Measurements from ENCODE around the gene UNC50.

- no peak for TF ChIP-seq CTCF (IDR thresholded peaks at IDR 0.05)
- no peak for TF ChIP-seq EP300 (IDR thresholded peaks at IDR 0.05)
These were observed 55.9 kb downstream of the UNC50 start for GRCh38 chr2:98664323-98664722.

All from sigmoid colon (tissue), 4 donors.